Epithelial cell of alveolus of lung (primary cell): Measurements from ENCODE around the gene PLA2G2E. TPM values are rescaled to one million over a fixed set of nuclear protein-coding genes. Genes with fewer than 3 reads are reported as not detected.

Source experiments
- total RNA-seq: library from RNA; depleted of rRNA; stranded (reverse); fragments of >200 nt; gene quantifications from 2 replicates; pipeline ENCODE4 v1.2.1, GENCODE V29; 2015

PLA2G2E gene
- total RNA-seq = not detected in 2 replicates

DNA sequence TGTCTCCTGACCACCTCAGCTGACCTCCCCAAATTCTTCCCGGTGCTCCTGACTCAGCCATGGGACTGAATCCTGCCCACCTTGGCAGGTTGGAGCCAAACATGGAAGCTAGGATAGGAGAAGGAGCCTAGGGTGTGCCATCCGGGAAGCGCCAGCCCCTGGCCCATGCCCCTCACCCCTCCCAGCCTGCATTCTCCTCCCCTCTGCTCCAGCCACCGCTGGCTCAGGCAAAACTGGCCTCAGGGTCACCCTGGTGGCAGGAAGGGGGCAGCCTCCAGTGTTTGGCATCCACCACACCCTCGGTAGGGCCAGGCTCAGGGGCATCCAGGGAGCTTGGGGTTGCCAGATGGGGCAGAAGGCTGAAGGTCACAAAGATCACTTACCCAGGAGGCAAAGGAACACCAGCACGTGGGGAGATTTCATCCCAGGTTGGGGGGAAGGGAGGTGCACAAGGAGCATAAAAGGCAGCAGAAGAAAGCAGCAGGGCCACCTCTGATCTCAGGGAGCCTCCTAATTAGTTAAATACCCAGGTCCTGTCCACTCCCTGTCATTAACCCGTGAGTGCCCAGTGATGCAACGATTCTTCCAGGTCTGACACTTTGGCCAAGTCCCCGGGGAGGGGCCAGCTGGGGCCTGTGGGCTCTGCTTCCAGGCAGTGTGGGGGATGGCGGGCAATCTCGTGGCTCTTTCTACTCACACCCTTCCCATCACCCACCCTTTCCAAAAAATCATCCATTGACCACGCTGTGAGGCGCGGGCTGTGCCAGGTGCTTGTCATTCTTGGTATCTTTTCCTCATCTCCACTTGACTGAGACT lies at the start of gene PLA2G2E:
Gene PLA2G2E, minus strand, starts transcription at position 481 of the 816 bp plus-strand sequence. Its CDS starts 58 bp downstream, at position 423.

GRCh38 chr1:19882111-19883071 lies 41.0 kb downstream of the PLA2G2E start, which contains the start of gene OTUD3:
Gene OTUD3, plus strand, starts transcription at chr1:19882395. Its CDS starts 119 bp downstream, at chr1:19882514.

Other genes starting within 250 kb of the PLA2G2E start
- 5.0 and 7.8 TPM in 2 replicates for gene TMCO4, start 123.7 kb downstream of the PLA2G2E start, total RNA-seq
- not detected in 2 replicates for gene RNF186, start 108.3 kb downstream of the PLA2G2E start, total RNA-seq
- 0.78 and 2.2 TPM in 2 replicates for gene OTUD3, start 41.2 kb downstream of the PLA2G2E start, total RNA-seq
- gene PLA2G2A, start 56.0 kb upstream of the PLA2G2E start, total RNA-seq = not detected in 2 replicates
- gene PLA2G5, start 146.6 kb upstream of the PLA2G2E start, total RNA-seq = not detected in 2 replicates
- not detected in 2 replicates for gene PLA2G2D, start 195.9 kb upstream of the PLA2G2E start, total RNA-seq
- gene PLA2G2F, start 215.7 kb upstream of the PLA2G2E start, total RNA-seq = not detected in 2 replicates